ENCODE data around the gene MASP1.

DNA sequence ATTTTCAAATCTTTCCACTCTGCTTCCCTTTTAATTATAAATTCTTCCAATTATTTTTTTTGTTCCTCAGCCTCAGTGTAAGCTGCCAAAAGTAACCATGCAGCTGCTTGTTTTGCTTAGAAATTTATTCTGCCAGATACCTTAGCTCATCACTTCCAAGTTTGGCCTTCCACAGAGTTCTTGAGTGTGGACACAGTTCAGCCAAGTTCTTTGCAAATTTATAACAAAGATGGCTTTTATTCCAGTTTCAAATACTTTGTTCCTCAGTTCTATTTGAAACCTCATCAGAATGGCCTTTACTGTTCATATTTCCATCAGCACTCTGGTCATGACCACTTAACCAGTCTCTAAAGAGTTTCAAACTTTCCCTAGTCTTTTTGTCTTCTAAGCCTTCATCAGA is 83.9 kb downstream of the MASP1 start:
- TF ChIP-seq CTCF (IDR thresholded peaks at IDR 0.05) (no peak), POLR2AphosphoS5 (IDR thresholded peaks at IDR 0.05; ENCODE audit: low read depth, low read length) (no peak)
